ENCODE data around the gene IL17RC.
"Not testable (repeated sequence)": the region's sequence is repeated elsewhere in the genome, so short reads cannot be mapped to it uniquely, and the experiment has no call there.

IL17RC gene

DNA sequence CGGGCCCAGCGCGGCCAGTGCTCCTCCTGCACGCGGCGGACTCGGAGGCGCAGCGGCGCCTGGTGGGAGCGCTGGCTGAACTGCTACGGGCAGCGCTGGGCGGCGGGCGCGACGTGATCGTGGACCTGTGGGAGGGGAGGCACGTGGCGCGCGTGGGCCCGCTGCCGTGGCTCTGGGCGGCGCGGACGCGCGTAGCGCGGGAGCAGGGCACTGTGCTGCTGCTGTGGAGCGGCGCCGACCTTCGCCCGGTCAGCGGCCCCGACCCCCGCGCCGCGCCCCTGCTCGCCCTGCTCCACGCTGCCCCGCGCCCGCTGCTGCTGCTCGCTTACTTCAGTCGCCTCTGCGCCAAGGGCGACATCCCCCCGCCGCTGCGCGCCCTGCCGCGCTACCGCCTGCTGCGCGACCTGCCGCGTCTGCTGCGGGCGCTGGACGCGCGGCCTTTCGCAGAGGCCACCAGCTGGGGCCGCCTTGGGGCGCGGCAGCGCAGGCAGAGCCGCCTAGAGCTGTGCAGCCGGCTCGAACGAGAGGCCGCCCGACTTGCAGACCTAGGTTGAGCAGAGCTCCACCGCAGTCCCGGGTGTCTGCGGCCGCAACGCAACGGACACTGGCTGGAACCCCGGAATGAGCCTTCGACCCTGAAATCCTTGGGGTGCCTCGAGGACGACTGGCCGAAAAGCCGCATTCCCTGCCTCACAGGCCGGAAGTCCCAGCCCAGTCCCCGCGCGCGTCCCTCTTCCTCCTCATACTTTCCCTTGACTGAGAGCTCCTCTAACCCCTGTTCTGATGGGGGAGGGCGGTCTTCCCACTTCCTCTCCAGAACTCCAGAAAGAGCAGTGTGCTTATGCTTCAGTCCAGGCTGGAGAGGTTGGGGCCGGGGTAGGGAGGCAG lies 1.4 kb upstream of the IL17RC start:
- no peak for DNase-seq (ENCODE audit: low read depth)

GRCh38 chr3:9916346-9916733 lies 558 bp upstream of the IL17RC start:
- DNase-seq (ENCODE audit: low read depth), result no peak

GRCh38 chr3:9917820-9918219 lies 922 bp downstream of the IL17RC start:
- DNase-seq (ENCODE audit: low read depth), result no peak

DNA sequence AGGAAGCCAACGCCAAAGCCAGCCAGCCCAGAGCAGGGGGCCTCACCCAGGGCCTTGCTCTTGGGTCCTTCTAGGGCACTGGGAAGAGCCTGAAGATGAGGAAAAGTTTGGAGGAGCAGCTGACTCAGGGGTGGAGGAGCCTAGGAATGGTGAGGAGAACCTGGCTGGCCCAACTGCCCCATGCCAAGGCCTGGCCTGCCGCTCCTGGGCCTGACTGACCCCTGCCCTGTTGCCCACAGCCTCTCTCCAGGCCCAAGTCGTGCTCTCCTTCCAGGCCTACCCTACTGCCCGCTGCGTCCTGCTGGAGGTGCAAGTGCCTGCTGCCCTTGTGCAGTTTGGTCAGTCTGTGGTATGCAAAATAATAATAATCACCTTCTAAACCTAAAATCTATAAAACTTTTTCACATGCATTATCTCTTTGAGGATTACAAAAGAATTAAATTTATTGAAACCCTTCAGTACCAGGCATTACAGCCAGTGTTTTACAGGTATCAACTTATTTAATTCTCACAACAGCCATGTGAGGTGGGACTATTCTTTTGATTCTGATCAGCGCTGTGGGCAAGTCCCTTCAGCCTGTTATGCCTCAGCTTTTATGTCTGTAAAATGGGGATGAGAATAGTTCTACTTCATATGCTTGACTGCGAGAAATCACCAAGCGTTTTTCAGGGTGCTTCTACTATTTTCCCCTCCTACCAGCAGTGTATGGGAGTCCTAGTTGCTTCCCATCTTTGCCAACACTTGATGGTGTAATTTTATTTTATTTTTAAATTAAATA lies 1.6 kb downstream of the IL17RC start:
- no peak for DNase-seq (ENCODE audit: low read depth)

- no peak for DNase-seq (ENCODE audit: low read depth)
Measured at GRCh38 chr3:9928158-9928557, 11.3 kb downstream of the IL17RC start.

DNA sequence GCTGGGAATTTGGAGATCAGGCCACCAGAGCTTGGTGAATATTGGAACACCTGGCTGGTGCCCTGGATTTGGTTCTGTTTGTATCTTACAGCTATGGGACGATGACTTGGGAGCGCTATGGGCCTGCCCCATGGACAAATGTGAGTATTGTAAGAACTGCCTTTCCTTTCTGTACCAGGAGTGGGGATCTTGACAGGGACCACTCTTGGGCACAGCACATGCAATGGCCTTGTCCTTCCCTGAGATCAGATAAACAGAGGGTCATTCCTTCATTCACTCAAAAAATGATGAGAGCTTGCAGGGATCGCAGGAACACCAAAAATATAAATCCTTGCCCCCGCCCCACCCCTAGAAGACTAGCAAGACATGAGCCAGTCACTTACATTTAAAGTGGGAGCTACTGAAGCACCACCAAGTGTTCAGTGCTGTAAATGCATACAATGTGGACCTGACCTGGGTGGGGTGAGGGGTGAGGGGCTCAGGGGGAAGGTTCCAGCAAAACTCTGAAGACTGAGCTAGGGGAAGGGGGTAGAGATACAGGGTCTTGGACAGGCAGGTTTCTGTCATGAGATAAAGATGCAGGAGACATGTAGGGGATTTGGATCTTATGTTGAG lies 14.0 kb downstream of the IL17RC start:
- no peak for DNase-seq (ENCODE audit: low read depth)

DNA sequence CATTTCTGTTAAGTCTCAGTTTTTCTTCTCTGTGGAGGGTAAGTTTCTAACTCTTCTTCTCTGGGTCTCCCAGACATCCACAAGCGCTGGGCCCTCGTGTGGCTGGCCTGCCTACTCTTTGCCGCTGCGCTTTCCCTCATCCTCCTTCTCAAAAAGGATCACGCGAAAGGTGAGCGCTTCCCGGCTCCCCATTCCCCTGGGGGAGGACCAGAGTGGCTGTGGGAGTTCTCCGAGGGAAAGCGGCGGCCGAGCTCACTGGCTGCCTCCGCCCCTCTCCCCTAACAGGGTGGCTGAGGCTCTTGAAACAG lies 15.6 kb downstream of the IL17RC start:
- DNase-seq (ENCODE audit: low read depth), result no peak

DNA sequence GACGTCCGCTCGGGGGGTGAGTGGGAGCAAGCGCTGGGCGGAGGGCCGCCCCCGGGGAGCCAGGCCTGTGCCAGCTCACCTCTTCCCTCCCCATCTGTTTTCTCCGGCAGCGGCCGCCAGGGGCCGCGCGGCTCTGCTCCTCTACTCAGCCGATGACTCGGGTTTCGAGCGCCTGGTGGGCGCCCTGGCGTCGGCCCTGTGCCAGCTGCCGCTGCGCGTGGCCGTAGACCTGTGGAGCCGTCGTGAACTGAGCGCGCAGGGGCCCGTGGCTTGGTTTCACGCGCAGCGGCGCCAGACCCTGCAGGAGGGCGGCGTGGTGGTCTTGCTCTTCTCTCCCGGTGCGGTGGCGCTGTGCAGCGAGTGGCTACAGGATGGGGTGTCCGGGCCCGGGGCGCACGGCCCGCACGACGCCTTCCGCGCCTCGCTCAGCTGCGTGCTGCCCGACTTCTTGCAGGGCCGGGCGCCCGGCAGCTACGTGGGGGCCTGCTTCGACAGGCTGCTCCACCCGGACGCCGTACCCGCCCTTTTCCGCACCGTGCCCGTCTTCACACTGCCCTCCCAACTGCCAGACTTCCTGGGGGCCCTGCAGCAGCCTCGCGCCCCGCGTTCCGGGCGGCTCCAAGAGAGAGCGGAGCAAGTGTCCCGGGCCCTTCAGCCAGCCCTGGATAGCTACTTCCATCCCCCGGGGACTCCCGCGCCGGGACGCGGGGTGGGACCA lies 16.1 kb downstream of the IL17RC start:
- DNase-seq (ENCODE audit: low read depth), result peak; percentile 85

GRCh38 chr3:9933561-9934234 lies 16.8 kb downstream of the IL17RC start, which contains the start of gene CRELD1:
TSS of gene CRELD1 (plus strand) at chr3:9933834. CDS start at chr3:9934439, 605 bp downstream.
- DNase-seq (ENCODE audit: low read depth), result peak; percentile 94

DNA sequence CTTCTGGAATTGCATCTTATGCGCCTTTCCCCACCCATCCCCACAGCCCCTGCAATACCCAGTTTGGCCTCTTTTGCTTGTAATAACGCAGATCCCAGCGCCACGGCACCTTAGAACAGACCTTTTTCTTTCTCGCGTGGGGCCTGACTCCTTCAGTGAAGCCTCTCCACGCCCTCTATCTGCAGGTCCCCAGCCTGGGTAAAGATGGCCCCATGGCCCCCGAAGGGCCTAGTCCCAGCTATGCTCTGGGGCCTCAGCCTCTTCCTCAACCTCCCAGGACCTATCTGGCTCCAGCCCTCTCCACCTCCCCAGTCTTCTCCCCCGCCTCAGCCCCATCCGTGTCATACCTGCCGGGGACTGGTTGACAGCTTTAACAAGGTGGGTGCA lies 17.3 kb downstream of the IL17RC start:
- no peak for DNase-seq (ENCODE audit: low read depth)

DNA sequence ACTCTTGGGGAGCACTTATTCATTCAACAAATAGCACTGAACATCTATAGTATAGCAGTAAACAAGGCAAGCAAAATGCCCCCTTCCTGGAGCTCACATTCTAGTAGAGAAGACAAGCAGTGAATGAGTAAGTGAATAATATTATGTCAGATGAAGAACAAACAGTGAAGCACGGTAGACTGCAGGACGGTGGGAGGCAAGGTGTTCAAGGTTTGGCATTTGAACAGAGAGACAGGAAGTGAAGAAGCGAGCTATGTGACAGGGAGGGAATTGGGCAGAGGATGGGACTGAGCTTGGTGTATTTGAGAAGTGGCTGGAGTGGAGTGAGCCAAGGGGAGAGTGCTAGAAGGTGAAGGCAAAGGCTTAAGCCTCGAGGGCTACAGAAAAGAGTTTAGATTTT lies 18.1 kb downstream of the IL17RC start:
- DNase-seq (ENCODE audit: low read depth), result no peak

- no peak for DNase-seq (ENCODE audit: low read depth)
Measured at GRCh38 chr3:9935966-9936510, 19.1 kb downstream of the IL17RC start.

GRCh38 chr3:9937486-9938238 lies 20.8 kb downstream of the IL17RC start:
- DNase-seq (ENCODE audit: low read depth), result no peak

- no peak for DNase-seq (ENCODE audit: low read depth)
Measured at GRCh38 chr3:9938966-9939365, 22.1 kb downstream of the IL17RC start.

- not testable (repeated sequence) for DNase-seq (ENCODE audit: low read depth)
Measured at GRCh38 chr3:9939906-9940305, 23.0 kb downstream of the IL17RC start.

- no peak for DNase-seq (ENCODE audit: low read depth)
Measured at GRCh38 chr3:9940746-9941145, 23.8 kb downstream of the IL17RC start.

GRCh38 chr3:9942164-9942563 lies 25.3 kb downstream of the IL17RC start:
- no peak for DNase-seq (ENCODE audit: low read depth)

DNA sequence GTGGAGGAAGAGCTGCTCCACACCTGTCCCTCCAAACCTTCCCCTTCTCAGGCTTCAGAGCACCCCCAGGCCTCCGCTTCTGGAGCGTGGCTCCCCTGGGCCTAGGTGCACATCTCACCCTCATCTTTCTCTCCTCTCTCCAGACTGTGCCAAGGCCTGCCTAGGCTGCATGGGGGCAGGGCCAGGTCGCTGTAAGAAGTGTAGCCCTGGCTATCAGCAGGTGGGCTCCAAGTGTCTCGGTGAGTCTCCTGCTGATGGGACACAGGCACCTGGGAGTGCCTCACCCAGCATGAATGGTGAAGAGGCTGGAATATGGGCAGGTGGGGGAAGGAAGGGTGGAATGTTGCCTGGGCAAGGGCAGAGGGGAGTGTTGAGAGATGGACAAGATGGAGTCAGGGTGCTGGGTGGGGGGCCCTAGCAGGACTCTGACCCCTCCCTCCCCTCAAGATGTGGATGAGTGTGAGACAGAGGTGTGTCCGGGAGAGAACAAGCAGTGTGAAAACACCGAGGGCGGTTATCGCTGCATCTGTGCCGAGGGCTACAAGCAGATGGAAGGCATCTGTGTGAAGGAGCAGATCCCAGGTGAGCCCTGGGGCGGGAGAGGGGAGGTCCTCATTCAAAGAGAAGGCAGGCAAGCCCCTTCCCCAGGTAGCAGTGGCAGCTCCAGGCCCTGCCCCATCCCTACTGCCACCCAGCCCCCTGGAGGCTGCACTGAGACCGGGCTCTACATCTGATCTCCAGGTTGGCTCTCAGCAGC lies 26.2 kb downstream of the IL17RC start:
- no peak for DNase-seq (ENCODE audit: low read depth)

DNA sequence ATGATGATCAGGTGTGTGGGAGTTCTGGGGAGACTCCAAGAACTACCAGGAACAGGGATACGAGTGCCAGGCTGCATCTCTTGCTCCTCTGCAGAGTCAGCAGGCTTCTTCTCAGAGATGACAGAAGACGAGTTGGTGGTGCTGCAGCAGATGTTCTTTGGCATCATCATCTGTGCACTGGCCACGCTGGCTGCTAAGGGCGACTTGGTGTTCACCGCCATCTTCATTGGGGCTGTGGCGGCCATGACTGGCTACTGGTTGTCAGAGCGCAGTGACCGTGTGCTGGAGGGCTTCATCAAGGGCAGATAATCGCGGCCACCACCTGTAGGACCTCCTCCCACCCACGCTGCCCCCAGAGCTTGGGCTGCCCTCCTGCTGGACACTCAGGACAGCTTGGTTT lies 27.4 kb downstream of the IL17RC start:
- no peak for DNase-seq (ENCODE audit: low read depth)

DNA sequence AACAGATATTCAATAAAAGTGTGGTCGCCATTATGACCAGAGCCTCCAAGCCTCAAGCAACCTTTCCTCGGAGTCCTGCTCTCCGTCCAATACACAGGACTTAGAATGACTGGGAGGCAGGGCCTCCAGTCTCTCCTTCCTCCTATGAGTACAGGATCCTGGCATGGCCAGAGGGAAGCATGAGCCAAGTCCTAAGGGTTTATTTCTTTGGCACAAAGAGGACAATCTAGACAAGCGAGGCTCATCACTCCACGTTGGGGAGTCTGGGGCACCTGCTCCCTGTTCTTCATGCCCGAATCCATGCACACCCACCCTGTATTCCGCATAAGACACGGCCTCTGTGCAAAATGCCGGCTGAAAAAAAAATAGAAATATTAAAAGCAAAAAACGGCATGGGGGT lies 28.5 kb downstream of the IL17RC start:
- no peak for DNase-seq (ENCODE audit: low read depth)
